Measurements from ENCODE around the gene PIK3CA. TPM values are rescaled to one million over a fixed set of nuclear protein-coding genes. Genes with fewer than 3 reads are reported as not detected.

Gene PIK3CA
- total RNA-seq, 2 donors from 2014 or later = 11.3 to 18.0 TPM

- Histone ChIP-seq H3K4me3 (no peak overlapping the region), H3K9me3 (no peaks in the 10 kb centered on the region), H3K27ac (no peak overlapping the region), H3K9ac (ENCODE audit: low read depth in 2 of 2, low read length in 2 of 2) (no peak overlapping the region), H3K27me3 (no peaks in the 10 kb centered on the region), H3K36me3 (no peaks in the 10 kb centered on the region), H3K4me1 (no peaks in the 10 kb centered on the region)
- intact Hi-C loops (cut with DNase I) = no loop called here
- no peak for DNase-seq
- no peak for TF ChIP-seq CTCF (IDR thresholded peaks at IDR 0.05)
Observed at GRCh38 chr3:179179256-179179655, 31.1 kb downstream of the PIK3CA start.

- Histone ChIP-seq H3K36me3 (no peaks in the 10 kb centered on the region), H3K27me3 (no peaks in the 10 kb centered on the region), H3K4me3 (no peak overlapping the region), H3K9ac (ENCODE audit: low read depth in 2 of 2, low read length in 2 of 2) (no peak overlapping the region), H3K4me1 (no peaks in the 10 kb centered on the region), H3K9me3 (no peaks in the 10 kb centered on the region), H3K27ac (no peak overlapping the region)
- no peak for DNase-seq
- intact Hi-C loops (cut with DNase I) = loop anchor here (5.0 kb wide), 1 partner anchor 753 kb away; no protein-coding TSS in a partner anchor
- TF ChIP-seq CTCF (IDR thresholded peaks at IDR 0.05) = no peak
Observed at GRCh38 chr3:179179979-179180759, 32.0 kb downstream of the PIK3CA start.

- H3K27me3 ChIP-seq = no peaks in the 10 kb centered on the region
- H3K4me1 ChIP-seq = no peaks in the 10 kb centered on the region
- no peak overlapping the region for H3K4me3 ChIP-seq
- H3K9ac ChIP-seq (ENCODE audit: low read depth in 2 of 2, low read length in 2 of 2) = no peak overlapping the region
- no peaks in the 10 kb centered on the region for H3K9me3 ChIP-seq
- TF ChIP-seq CTCF (IDR thresholded peaks at IDR 0.05) = no peak
- intact Hi-C loops (cut with DNase I) = loop anchor here (5.0 kb wide), 1 partner anchor 754 kb away; no protein-coding TSS in a partner anchor
- H3K36me3 ChIP-seq = no peaks in the 10 kb centered on the region
- H3K27ac ChIP-seq = no peak overlapping the region
- no peak for DNase-seq
Observed at GRCh38 chr3:179181021-179181472, 32.9 kb downstream of the PIK3CA start.

GRCh38 chr3:179181993-179182551 is 33.9 kb downstream of the PIK3CA start:
- Histone ChIP-seq H3K9ac (ENCODE audit: low read depth in 2 of 2, low read length in 2 of 2) (no peak overlapping the region), H3K4me3 (no peak overlapping the region), H3K27me3 (no peaks in the 10 kb centered on the region), H3K36me3 (no peaks in the 10 kb centered on the region), H3K4me1 (no peaks in the 10 kb centered on the region), H3K27ac (no peak overlapping the region), H3K9me3 (no peaks in the 10 kb centered on the region)
- no peak for TF ChIP-seq CTCF (IDR thresholded peaks at IDR 0.05)
- DNase-seq = no peak
- intact Hi-C loops (cut with DNase I) = loop anchor here (5.0 kb wide), 1 partner anchor 755 kb away; no protein-coding TSS in a partner anchor

GRCh38 chr3:179182902-179183301 is 34.7 kb downstream of the PIK3CA start:
- Histone ChIP-seq H3K9ac (ENCODE audit: low read depth in 2 of 2, low read length in 2 of 2) (no peak overlapping the region), H3K36me3 (no peaks in the 10 kb centered on the region), H3K9me3 (no peaks in the 10 kb centered on the region), H3K4me1 (no peaks in the 10 kb centered on the region), H3K27ac (no peak overlapping the region), H3K4me3 (no peak overlapping the region), H3K27me3 (no peaks in the 10 kb centered on the region)
- no peak for DNase-seq
- no peak for TF ChIP-seq CTCF (IDR thresholded peaks at IDR 0.05)
- intact Hi-C loops (cut with DNase I) = loop anchor here (5.0 kb wide), 1 partner anchor 756 kb away; no protein-coding TSS in a partner anchor
